Lung (tissue), 12 donors: ENCODE data around the gene TEKT4. TPM values are rescaled to one million over a fixed set of nuclear protein-coding genes. Genes with fewer than 3 reads are reported as not detected.

Experiments used
- ATAC-seq: fragments of 200-7000 bp; cut with Tn5 transposase; one replicate; pipeline ENCODE4 v1.9.1; 2020; ENCODE audit warnings: moderate number of reproducible peaks; ENCODE audit not compliant: insufficient read depth, low FRiP score
- DNase-seq, 3 donors: peaks; one replicate each; pipeline ENCODE4 v3.0.0-alpha.2; 2013 to 2017
- H3K27ac ChIP-seq, 2 donors: one replicate each; pipeline ENCODE4 v1.5.1; 2013; ENCODE audit warnings: mild to moderate bottlenecking in 2 of 2, moderate library complexity in 2 of 2, control low read depth in 1 of 2, inconsistent platforms in 1 of 2, low read depth in 1 of 2, low read length in 1 of 2
- H3K27me3 ChIP-seq, 3 donors: one replicate each; pipeline ENCODE4 v1.5.1; 2013; ENCODE audit warnings: low read length in 2 of 3; ENCODE audit not compliant: control insufficient read depth in 3 of 3, insufficient read depth in 3 of 3
- H3K36me3 ChIP-seq, 4 donors: one replicate each; pipeline ENCODE4 v1.5.1; 2013; ENCODE audit warnings: low read length in 4 of 4, mild to moderate bottlenecking in 1 of 4, moderate library complexity in 1 of 4; ENCODE audit not compliant: control insufficient read depth in 4 of 4, insufficient read depth in 4 of 4
- H3K4me1 ChIP-seq, 5 donors: one replicate each; pipeline ENCODE4 v1.5.1; 2013; ENCODE audit warnings: low read length in 5 of 5, mild to moderate bottlenecking in 2 of 5, moderate library complexity in 1 of 5; ENCODE audit not compliant: control insufficient read depth in 5 of 5, insufficient read depth in 5 of 5
- H3K4me3 ChIP-seq: one replicate; pipeline ENCODE4 v1.5.1; 2013; ENCODE audit warnings: mild to moderate bottlenecking, control low read depth, moderate library complexity
- H3K9ac ChIP-seq, 2 donors: one replicate each; pipeline ENCODE4 v1.5.1; 2013; ENCODE audit warnings: low read length in 2 of 2, control low read depth in 1 of 2; ENCODE audit not compliant: insufficient read depth in 1 of 2
- H3K9me3 ChIP-seq, 4 donors: one replicate each; pipeline ENCODE4 v1.5.1; 2013; ENCODE audit warnings: low read length in 3 of 4, mild to moderate bottlenecking in 1 of 4, moderate library complexity in 1 of 4; ENCODE audit not compliant: control insufficient read depth in 4 of 4, insufficient read depth in 3 of 4
- WGBS, 2 donors: extraction: QIAGEN DNeasy Blood & Tissue Kit; methylation state at CpG; one replicate each; pipeline ENCODE4 v1.1.7; 2013; 5-methylcytosine and 5-hydroxymethylcytosine counted together
- polyA plus RNA-seq, 2 donors: library from polyadenylated mRNA; stranded (reverse); fragments of 200-250 nt; gene quantifications; one replicate each; pipeline ENCODE4 v1.2.1, GENCODE V29; 2013
- total RNA-seq, 2 donors: library from RNA; depleted of rRNA in 1 of 2; stranded (reverse); fragments of >200 nt in 1 of 2; gene quantifications; one replicate each; pipeline ENCODE4 v1.2.1, GENCODE V29; 2014 to 2021
- TF ChIP-seq, protein P1 (sequence below): IDR thresholded peaks from 2 replicates; pipeline ENCODE4 v1.5.1; 2012; ENCODE audit warnings: mild to moderate bottlenecking; ENCODE audit errors: control extremely low read depth, extremely low read depth
- donor health status: control.
- donor health status: control.
- donor health status: Bipolar disorder and iron deficiency.
- donor health status: healthy.
- donor health status: DM: yes; HTN: yes; CAD: no.

Gene TEKT4
- total and polyA plus RNA-seq, 4 donors: 0.96 to 7.7 (median 3.7) TPM

DNA sequence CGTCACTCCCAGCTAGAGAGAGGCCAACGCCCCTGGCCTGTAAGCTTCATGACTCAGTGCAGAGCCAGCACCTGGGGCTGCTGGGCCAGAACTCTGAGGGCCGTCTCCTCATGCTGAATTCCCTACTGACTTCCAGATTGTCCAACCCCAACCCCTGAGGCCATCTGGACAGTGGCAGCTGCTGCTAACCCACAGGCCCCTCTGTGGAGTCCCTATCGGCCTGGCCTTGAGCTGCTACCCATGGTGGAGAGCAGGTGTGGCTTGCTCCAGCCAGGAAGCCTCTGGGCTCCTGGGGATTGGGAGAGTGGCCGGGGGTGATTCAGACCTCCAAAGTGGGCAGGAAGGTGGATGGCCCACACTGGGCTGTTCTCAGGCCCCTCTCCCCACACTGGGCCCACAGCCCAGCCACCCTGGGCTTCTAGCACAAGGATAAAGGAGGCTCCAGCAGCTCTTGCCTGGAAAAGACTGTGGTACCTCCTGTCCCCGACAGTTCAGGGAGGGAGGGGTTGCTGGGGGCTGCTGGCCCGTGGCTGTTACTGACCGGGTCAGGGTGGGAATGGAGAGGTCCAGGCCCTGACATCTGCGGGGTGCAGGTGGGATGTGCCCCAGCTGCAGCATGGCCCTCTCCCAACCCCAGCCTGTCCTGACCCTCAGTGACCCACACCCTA is 8.2 kb downstream of the TEKT4 start:
- no peak for DNase-seq
- H3K9me3 ChIP-seq: no peaks in the 10 kb centered on the region
- peaks cover 0 to 3% (median 0%) of the 10 kb centered on the region in 3 donors for H3K27me3 ChIP-seq
- TF ChIP-seq, protein P1, sequence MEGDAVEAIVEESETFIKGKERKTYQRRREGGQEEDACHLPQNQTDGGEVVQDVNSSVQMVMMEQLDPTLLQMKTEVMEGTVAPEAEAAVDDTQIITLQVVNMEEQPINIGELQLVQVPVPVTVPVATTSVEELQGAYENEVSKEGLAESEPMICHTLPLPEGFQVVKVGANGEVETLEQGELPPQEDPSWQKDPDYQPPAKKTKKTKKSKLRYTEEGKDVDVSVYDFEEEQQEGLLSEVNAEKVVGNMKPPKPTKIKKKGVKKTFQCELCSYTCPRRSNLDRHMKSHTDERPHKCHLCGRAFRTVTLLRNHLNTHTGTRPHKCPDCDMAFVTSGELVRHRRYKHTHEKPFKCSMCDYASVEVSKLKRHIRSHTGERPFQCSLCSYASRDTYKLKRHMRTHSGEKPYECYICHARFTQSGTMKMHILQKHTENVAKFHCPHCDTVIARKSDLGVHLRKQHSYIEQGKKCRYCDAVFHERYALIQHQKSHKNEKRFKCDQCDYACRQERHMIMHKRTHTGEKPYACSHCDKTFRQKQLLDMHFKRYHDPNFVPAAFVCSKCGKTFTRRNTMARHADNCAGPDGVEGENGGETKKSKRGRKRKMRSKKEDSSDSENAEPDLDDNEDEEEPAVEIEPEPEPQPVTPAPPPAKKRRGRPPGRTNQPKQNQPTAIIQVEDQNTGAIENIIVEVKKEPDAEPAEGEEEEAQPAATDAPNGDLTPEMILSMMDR: no peak
- no peak for ATAC-seq
- H3K4me3 ChIP-seq: no peak overlapping the region
- no peaks in the 10 kb centered on the region for H3K36me3 ChIP-seq
- H3K9ac ChIP-seq: no peak overlapping the region
- WGBS, 2 donors: 84 to 92% methylated on average over 9 of the region's 9 CpGs
- H3K27ac ChIP-seq: no peak overlapping the region
- H3K4me1 ChIP-seq: no peaks in the 10 kb centered on the region

DNA sequence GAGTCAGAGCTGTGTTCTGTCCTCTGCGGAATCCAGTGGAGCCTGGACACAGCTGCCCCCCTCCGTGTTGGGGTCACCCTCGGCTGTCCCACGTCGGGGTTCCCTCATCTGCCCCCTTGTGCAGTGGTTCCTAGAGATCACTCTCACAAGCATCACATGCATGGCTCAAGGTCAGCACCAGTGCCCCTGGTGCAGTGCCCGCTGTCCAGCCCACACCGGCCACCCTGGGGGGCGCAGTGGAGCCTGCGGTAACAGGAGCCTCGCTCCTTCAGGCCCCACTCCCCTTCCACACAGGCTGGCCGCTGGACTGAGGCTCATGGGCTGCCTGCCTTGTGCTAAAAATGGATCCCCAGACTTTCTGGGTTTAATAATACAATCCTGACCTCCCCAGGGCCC is 8.8 kb downstream of the TEKT4 start:
- peaks cover 0 to 3% (median 0%) of the 10 kb centered on the region in 3 donors for H3K27me3 ChIP-seq
- no peaks in the 10 kb centered on the region for H3K9me3 ChIP-seq
- TF ChIP-seq, protein P1: no peak
- no peak overlapping the region for H3K9ac ChIP-seq
- H3K4me3 ChIP-seq: no peak overlapping the region
- H3K36me3 ChIP-seq: no peaks in the 10 kb centered on the region
- ATAC-seq (no peak), DNase-seq (no peak)
- H3K4me1 ChIP-seq: no peaks in the 10 kb centered on the region
- WGBS, 2 donors: 84 to 90% methylated on average over 11 of the region's 11 CpGs
- no peak overlapping the region for H3K27ac ChIP-seq

DNA sequence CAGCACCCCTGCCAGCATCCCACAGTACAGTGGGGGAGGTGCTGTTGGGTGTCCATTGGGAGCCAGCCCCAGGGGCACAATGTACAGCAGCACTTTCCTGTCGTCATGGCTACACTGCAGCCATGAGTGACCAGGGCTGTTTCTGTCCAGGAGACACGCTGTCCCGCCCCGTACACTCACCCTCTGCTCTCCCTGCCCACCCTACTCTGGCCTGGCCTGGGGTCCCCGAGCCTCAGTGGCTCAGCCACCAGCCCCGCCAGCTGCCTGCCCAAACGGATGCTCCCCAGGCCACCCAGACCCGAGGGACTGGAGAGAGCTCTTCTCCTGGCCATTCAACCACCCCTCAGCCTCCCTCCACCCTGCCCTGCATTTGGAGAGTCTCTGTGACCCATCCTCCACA is 9.3 kb downstream of the TEKT4 start:
- H3K27ac ChIP-seq: no peak overlapping the region
- no peak for DNase-seq
- H3K9me3 ChIP-seq: no peaks in the 10 kb centered on the region
- no peaks in the 10 kb centered on the region for H3K36me3 ChIP-seq
- WGBS, 2 donors: 76 to 80% methylated on average over 8 of the region's 8 CpGs
- H3K4me1 ChIP-seq: no peaks in the 10 kb centered on the region
- no peak overlapping the region for H3K4me3 ChIP-seq
- no peak overlapping the region for H3K9ac ChIP-seq
- TF ChIP-seq, protein P1: no peak
- ATAC-seq: no peak
- H3K27me3 ChIP-seq: peaks cover 0 to 3% (median under 1%) of the 10 kb centered on the region in 3 donors

DNA sequence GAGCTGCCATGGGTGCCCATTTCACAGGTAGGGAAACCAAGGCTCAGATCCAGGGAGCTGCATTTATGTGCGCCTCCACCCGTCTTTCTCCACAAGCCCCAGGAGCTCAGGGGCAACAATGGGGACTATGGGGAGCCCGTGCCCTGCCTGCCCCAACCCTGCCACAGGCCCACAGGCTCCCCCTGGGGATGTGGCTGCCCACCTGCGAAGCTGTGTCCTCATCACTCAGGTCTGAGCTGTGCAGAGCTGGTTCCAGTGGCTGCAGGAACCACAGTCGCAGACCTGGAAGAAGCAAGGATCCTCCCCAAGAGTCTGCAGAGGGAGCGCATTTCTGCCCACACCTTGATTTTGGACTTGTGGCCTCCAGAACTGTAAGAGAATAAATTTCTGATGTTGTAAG is 9.8 kb downstream of the TEKT4 start:
- no peak overlapping the region for H3K27ac ChIP-seq
- H3K4me1 ChIP-seq: no peaks in the 10 kb centered on the region
- no peak for DNase-seq
- H3K27me3 ChIP-seq: peaks cover 0 to 3% (median 3%) of the 10 kb centered on the region in 3 donors
- H3K36me3 ChIP-seq: no peaks in the 10 kb centered on the region
- no peak overlapping the region for H3K9ac ChIP-seq
- TF ChIP-seq, protein P1: no peak
- peaks cover 0 to 2% (median 0%) of the 10 kb centered on the region in 4 donors for H3K9me3 ChIP-seq
- WGBS, 2 donors: 81 to 90% methylated on average over 5 to 6 of the region's 6 CpGs
- no peak overlapping the region for H3K4me3 ChIP-seq
- no peak for ATAC-seq
